IMR-90 (cell line): ENCODE results near the gene NANOS3. TPM values are rescaled to one million over a fixed set of nuclear protein-coding genes. Genes with fewer than 3 reads are reported as not detected.
A peak's percentile ranks its signal among the peaks of the same experiment; 100 is the strongest.

Experiments used
- ATAC-seq: fragments of 200-7000 bp; cut with Tn5 transposase; 2 replicates; pipeline ENCODE4 v1.9.1; 2020; ENCODE audit warnings: low read depth, mild to moderate bottlenecking, moderate library complexity
- BruUV-seq: library from RNA; stranded (reverse); fragments of 400-500 nt; replicated peaks from 2 replicates; lab custom pipeline; 2021; lab: Mats Ljungman, UMichigan
- CTCF ChIA-PET: fragments of 300-600 bp; formaldehyde crosslinking; extraction: SDS; loops from one replicate; lab custom pipeline; 2021; ENCODE audit warnings: antibody characterized with exemption; lab: Yijun Ruan, JAX
- POLR2A ChIA-PET: fragments of 300-600 bp; sonication (Branson Sonifier 250); formaldehyde crosslinking; loops from one replicate; lab custom pipeline; 2022; ENCODE audit warnings: antibody characterized with exemption; ENCODE audit not compliant: unreplicated experiment; lab: Charles Lee
- DNase-seq: peaks from one replicate; pipeline ENCODE4 v3.0.0; 2013
- H2AFZ ChIP-seq: replicated peaks from 2 replicates; pipeline ENCODE3; 2013; ENCODE audit warnings: low read length, mild to moderate bottlenecking; ENCODE audit not compliant: poor library complexity
- H2AK5ac ChIP-seq: 2 replicates; pipeline ENCODE4 v1.6.1; 2013; ENCODE audit warnings: low read depth, low read length, inconsistent platforms
- H2AK9ac ChIP-seq: replicated peaks from 2 replicates; pipeline ENCODE3; 2013; ENCODE audit warnings: mild to moderate bottlenecking, low read depth, low read length, moderate library complexity; ENCODE audit not compliant: poor library complexity
- H2BK120ac ChIP-seq: 2 replicates; pipeline ENCODE4 v1.6.1; 2013; ENCODE audit warnings: low read depth, low read length, inconsistent platforms
- H2BK15ac ChIP-seq: 3 replicates; pipeline ENCODE4 v1.6.1; 2013; ENCODE audit warnings: low read depth, low read length, inconsistent platforms
- H2BK20ac ChIP-seq: 2 replicates; pipeline ENCODE4 v1.6.1; 2013; ENCODE audit warnings: low read depth, mild to moderate bottlenecking, inconsistent platforms, low read length, moderate library complexity
- H2BK5ac ChIP-seq: 2 replicates; pipeline ENCODE4 v1.6.1; 2013; ENCODE audit warnings: mild to moderate bottlenecking, low read depth, low read length, inconsistent platforms; ENCODE audit not compliant: poor library complexity, severe bottlenecking
- H3K14ac ChIP-seq: replicated peaks from 2 replicates; pipeline ENCODE4 v1.6.1; 2013; ENCODE audit warnings: low read depth, low read length, inconsistent platforms
- H3K18ac ChIP-seq: 2 replicates; pipeline ENCODE4 v1.6.1; 2013; ENCODE audit warnings: low read depth, low read length, control low read depth
- H3K23ac ChIP-seq: 2 replicates; pipeline ENCODE4 v1.6.1; 2013; ENCODE audit warnings: low read depth, low read length, inconsistent platforms
- H3K27ac ChIP-seq: 2 replicates; pipeline ENCODE4 v1.5.1; 2013; ENCODE audit warnings: mild to moderate bottlenecking, control low read depth, low read length; ENCODE audit not compliant: insufficient read depth
- H3K27me3 ChIP-seq: 2 replicates; pipeline ENCODE4 v1.6.1; 2013; ENCODE audit warnings: low read length; ENCODE audit not compliant: control insufficient read depth, insufficient read depth
- H3K36me3 ChIP-seq: 2 replicates; pipeline ENCODE4 v1.6.1; 2013; ENCODE audit warnings: low read length, mixed read lengths; ENCODE audit not compliant: control insufficient read depth, insufficient read depth
- H3K4ac ChIP-seq: 2 replicates; pipeline ENCODE4 v1.6.1; 2013; ENCODE audit warnings: low read depth, low read length, inconsistent platforms
- H3K4me1 ChIP-seq: 2 replicates; pipeline ENCODE4 v1.6.1; 2013; ENCODE audit warnings: low read length, mixed read lengths; ENCODE audit not compliant: control insufficient read depth, insufficient read depth
- H3K4me2 ChIP-seq: 2 replicates; pipeline ENCODE4 v1.6.1; 2013; ENCODE audit warnings: low read depth, mild to moderate bottlenecking, control low read depth, low read length, moderate library complexity
- H3K4me3 ChIP-seq: 2 replicates; pipeline ENCODE4 v1.5.1; 2013; ENCODE audit warnings: low read depth, mild to moderate bottlenecking, control low read depth, low read length, moderate library complexity; ENCODE audit not compliant: insufficient read depth
- H3K56ac ChIP-seq: 2 replicates; pipeline ENCODE4 v1.6.1; 2013; ENCODE audit warnings: low read length, inconsistent platforms; ENCODE audit not compliant: insufficient read depth; ENCODE audit errors: extremely low read depth
- H3K79me1 ChIP-seq, 2 experiments: 2 replicates each; pipeline ENCODE4 v1.6.1; 2013; ENCODE audit warnings: low read length in 2 of 2, inconsistent platforms in 1 of 2, low read depth in 1 of 2
- H3K9ac ChIP-seq: 2 replicates; pipeline ENCODE4 v1.6.1; 2013; ENCODE audit warnings: low read depth, low read length, control low read depth
- H3K9me1 ChIP-seq: 2 replicates; pipeline ENCODE4 v1.6.1; 2013; ENCODE audit warnings: low read length, inconsistent platforms; ENCODE audit not compliant: insufficient read depth
- H3K9me3 ChIP-seq: 2 replicates; pipeline ENCODE4 v1.6.1; 2013; ENCODE audit warnings: low read length; ENCODE audit not compliant: control insufficient read depth, insufficient read depth
- H4K20me1 ChIP-seq: 2 replicates; pipeline ENCODE4 v1.6.1; 2013; ENCODE audit warnings: low read length, inconsistent platforms; ENCODE audit not compliant: insufficient read depth
- H4K5ac ChIP-seq: 2 replicates; pipeline ENCODE4 v1.6.1; 2013; ENCODE audit warnings: mild to moderate bottlenecking, low read depth, low read length, control low read depth
- H4K8ac ChIP-seq, 2 experiments: 2 replicates each; pipeline ENCODE4 v1.6.1; 2013; ENCODE audit warnings: low read depth in 2 of 2, low read length in 2 of 2, control low read depth in 1 of 2, inconsistent platforms in 1 of 2
- H4K91ac ChIP-seq: 2 replicates; pipeline ENCODE4 v1.6.1; 2013; ENCODE audit warnings: low read depth, low read length, inconsistent platforms; ENCODE audit not compliant: insufficient read depth
- BHLHE40 ChIP-seq: fragments of 150-350 bp; IDR thresholded peaks from 2 replicates; pipeline ENCODE4 v1.6.1; 2016; ENCODE audit warnings: mild to moderate bottlenecking, low read depth, low read length
- CEBPB ChIP-seq: IDR thresholded peaks from 2 replicates; pipeline ENCODE4 v1.6.1; 2012; ENCODE audit warnings: low read depth, low read length, improper control_type of control experiment
- ELK1 ChIP-seq: fragments of 150-350 bp; IDR thresholded peaks from 2 replicates; pipeline ENCODE4 v1.6.1; 2016; ENCODE audit warnings: low read depth, mild to moderate bottlenecking, low read length, moderate library complexity, borderline replicate concordance
- FOS ChIP-seq: fragments of 150-350 bp; IDR thresholded peaks from 2 replicates; pipeline ENCODE4 v1.6.1; 2016; ENCODE audit warnings: low read depth, low read length
- MAFK ChIP-seq: IDR thresholded peaks from 2 replicates; pipeline ENCODE4 v1.6.1; 2012; ENCODE audit warnings: low read depth, low read length, improper control_type of control experiment
- MXI1 ChIP-seq: IDR thresholded peaks from 2 replicates; pipeline ENCODE4 v1.6.1; 2012; ENCODE audit warnings: low read depth, mild to moderate bottlenecking, low read length, moderate library complexity, borderline replicate concordance
- POLR2A ChIP-seq: IDR thresholded peaks from 2 replicates; pipeline ENCODE4 v1.6.1; 2012; ENCODE audit warnings: mild to moderate bottlenecking, low read depth, low read length
- RAD21 ChIP-seq: IDR thresholded peaks from 2 replicates; pipeline ENCODE4 v1.6.1; 2012; ENCODE audit warnings: low read length, improper control_type of control experiment
- RFX5 ChIP-seq: IDR thresholded peaks from 2 replicates; pipeline ENCODE4 v1.8.0; 2012; ENCODE audit warnings: low read depth, mild to moderate bottlenecking, low read length, moderate library complexity
- SMC3 ChIP-seq: fragments of 150-350 bp; IDR thresholded peaks from 2 replicates; pipeline ENCODE4 v1.6.1; 2016; ENCODE audit warnings: low read depth, mild to moderate bottlenecking, antibody characterized with exemption, low read length, moderate library complexity
- USF2 ChIP-seq: fragments of 150-350 bp; IDR thresholded peaks from 2 replicates; pipeline ENCODE4 v1.6.1; 2017; ENCODE audit warnings: mild to moderate bottlenecking, antibody characterized with exemption, low read length, low read depth
- WGBS, 2 experiments: methylation state at CpG; one replicate each; pipeline versions ENCODE4 v1.1.5 to v1.1.7; 2013; ENCODE audit warnings: missing lambda C conversion rate in 2 of 2; ENCODE audit not compliant: insufficient read length in 1 of 2; ENCODE audit errors: extremely low coverage in 2 of 2; 5-methylcytosine and 5-hydroxymethylcytosine counted together
- dilution Hi-C: fragments of 300-500 bp; cut with HindIII; formaldehyde crosslinking; loops from one replicate; pipeline ENCODE4 v1.14.3; 2018; ENCODE audit warnings: low sequenced_read_pairs; ENCODE audit not compliant: unreplicated experiment
- in situ Hi-C: fragments of 300-500 bp; cut with MboI; formaldehyde crosslinking; loops from 3 replicates; pipeline ENCODE4 v1.14.3; 2019; ENCODE audit warnings: low sequenced_read_pairs, inconsistent platforms, mixed read lengths
- intact Hi-C: fragments of 100-400 bp; cut with micrococcal nuclease; formaldehyde crosslinking; loops from 2 replicates; pipeline ENCODE4 v1.10.0; 2022
- polyA plus RNA-seq, 3 experiments: library from polyadenylated mRNA; depleted of rRNA; stranded (reverse); fragments of >200 nt; gene quantifications; 2 replicates each; pipeline ENCODE4 v1.2.3, GENCODE V29; 2012; ENCODE audit warnings: low replicate concordance in 1 of 3
- total RNA-seq: library from RNA; depleted of rRNA; stranded (reverse); fragments of >200 nt; gene quantifications from 2 replicates; pipeline ENCODE4 v1.2.3, GENCODE V29; 2012

NANOS3 gene
- total and polyA plus RNA-seq, 2 of the 4 experiments (the other 2 are of a cell fraction) = 0.63 TPM; not detected in 1

- intact Hi-C loops (no loop called here), dilution Hi-C loops (no loop called here), in situ Hi-C loops (loop anchor here (25.0 kb wide), 1 partner anchor 437 kb away; no protein-coding TSS in a partner anchor)
- 0% methylated on average over 1 of the region's 5 CpGs; no CpG with 5 or more reads in 1 of the 2 experiments for WGBS, 2 experiments
- Histone ChIP-seq H3K27ac (no peak overlapping the region), H2AFZ (no peak overlapping the region), H3K4me3 (no peak overlapping the region), H3K14ac (no peak overlapping the region), H3K27me3 (peaks cover 3% of the 10 kb centered on the region; the same call in 1 of the 2 replicates), H2BK120ac (no peak overlapping the region), H3K56ac (no peak overlapping the region), H3K9me3 (no peaks in the 10 kb centered on the region), H2AK9ac (no peak overlapping the region), H3K23ac (no peak overlapping the region), H3K9me1 (0 out of 2 replicates have a peak, but pooled peaks cover 2% of the 10 kb centered on the region), H3K4me2 (no peak overlapping the region), H3K79me1 (no peaks in the 10 kb centered on the region), H4K20me1 (peaks cover 3% of the 10 kb centered on the region; the same call in 1 of the 2 replicates), H3K4ac (no peak overlapping the region), H3K36me3 (no peaks in the 10 kb centered on the region), H2BK20ac (no peak overlapping the region), H2BK15ac (no peak overlapping the region), H4K8ac (no peak overlapping the region), H3K4me1 (peaks cover 3% of the 10 kb centered on the region), H3K18ac (no peak overlapping the region), H2BK5ac (no peak overlapping the region), H4K91ac (no peak overlapping the region), H4K5ac (no peak overlapping the region), H3K9ac (no peak overlapping the region), H2AK5ac (no peak overlapping the region)
- POLR2A ChIA-PET = no interaction called here
- CTCF ChIA-PET = no interaction called here
- no TSS peak for BruUV-seq
- DNase-seq = peak; percentile 36
- no peak for TF ChIP-seq CEBPB
- no peak for TF ChIP-seq POLR2A
- no peak for TF ChIP-seq SMC3
- no peak for TF ChIP-seq USF2
- TF ChIP-seq ELK1 = no peak
- no peak for TF ChIP-seq MXI1
- TF ChIP-seq FOS = no peak
- no peak for TF ChIP-seq RAD21
- TF ChIP-seq MAFK = no peak
- no peak for TF ChIP-seq BHLHE40
- TF ChIP-seq RFX5 = no peak
- peak; percentile 76 for ATAC-seq
These were observed 23.1 kb downstream of the NANOS3 start for GRCh38 chr19:13899912-13900584.
